GM21528 (cell line): ENCODE results near the gene PGBD4.

Experiments
- ATAC-seq: cut with Tn5 transposase; IDR thresholded peaks from one replicate; pipeline ENCODE4 v1.9.1; 2021; ENCODE audit warnings: mild to moderate bottlenecking, moderate library complexity; ENCODE audit not compliant: unreplicated experiment, low FRiP score

Gene PGBD4

GRCh38 chr15:34101366-34102174 lies at the start of gene PGBD4, which contains the start of gene EMC7:
TSS of gene PGBD4 (plus strand) at chr15:34102083. CDS start at chr15:34102532, 449 bp downstream.
TSS of gene EMC7 (minus strand) at chr15:34101862. CDS start at chr15:34101839, 23 bp downstream.
- ATAC-seq: peak; percentile 96

GRCh38 chr15:34054081-34054707 lies 47.7 kb upstream of the PGBD4 start:
- ATAC-seq: no peak

- no peak for ATAC-seq
Observed at GRCh38 chr15:34055868-34056595, 45.9 kb upstream of the PGBD4 start.

GRCh38 chr15:34056911-34057310 lies 45.0 kb upstream of the PGBD4 start:
- no peak for ATAC-seq

- ATAC-seq: no peak
Observed at GRCh38 chr15:34059476-34059875, 42.4 kb upstream of the PGBD4 start.

GRCh38 chr15:34059946-34060345 lies 41.9 kb upstream of the PGBD4 start:
- no peak for ATAC-seq

- no peak for ATAC-seq
Observed at GRCh38 chr15:34064438-34064837, 37.4 kb upstream of the PGBD4 start.

GRCh38 chr15:34065261-34065660 lies 36.6 kb upstream of the PGBD4 start:
- no peak for ATAC-seq

- ATAC-seq: no peak
Observed at GRCh38 chr15:34065941-34066340, 35.9 kb upstream of the PGBD4 start.

- no peak for ATAC-seq
Observed at GRCh38 chr15:34070003-34070402, 31.9 kb upstream of the PGBD4 start.

GRCh38 chr15:34076785-34077184 lies 25.1 kb upstream of the PGBD4 start:
- ATAC-seq: no peak

- ATAC-seq: no peak
Observed at GRCh38 chr15:34078900-34079299, 23.0 kb upstream of the PGBD4 start.

- no peak for ATAC-seq
Observed at GRCh38 chr15:34079904-34080303, 22.0 kb upstream of the PGBD4 start.

GRCh38 chr15:34084086-34084485 lies 17.8 kb upstream of the PGBD4 start:
- no peak for ATAC-seq

GRCh38 chr15:34085746-34086145 lies 16.1 kb upstream of the PGBD4 start:
- no peak for ATAC-seq

- ATAC-seq: no peak
Observed at GRCh38 chr15:34099914-34100313, 2.0 kb upstream of the PGBD4 start.

GRCh38 chr15:34102175-34102925 lies 467 bp downstream of the PGBD4 start:
- peak; percentile 13 for ATAC-seq

- no peak for ATAC-seq
Observed at GRCh38 chr15:34106423-34106822, 4.5 kb downstream of the PGBD4 start.

GRCh38 chr15:34107315-34107714 lies 5.4 kb downstream of the PGBD4 start:
- ATAC-seq: no peak

- no peak for ATAC-seq
Observed at GRCh38 chr15:34109797-34110663, 8.1 kb downstream of the PGBD4 start.
